ENCODE measurements around the gene NSMCE1.
"Not testable (repeated sequence)": the region's sequence is repeated elsewhere in the genome, so short reads cannot be mapped to it uniquely, and the experiment has no call there.

NSMCE1 gene

DNA sequence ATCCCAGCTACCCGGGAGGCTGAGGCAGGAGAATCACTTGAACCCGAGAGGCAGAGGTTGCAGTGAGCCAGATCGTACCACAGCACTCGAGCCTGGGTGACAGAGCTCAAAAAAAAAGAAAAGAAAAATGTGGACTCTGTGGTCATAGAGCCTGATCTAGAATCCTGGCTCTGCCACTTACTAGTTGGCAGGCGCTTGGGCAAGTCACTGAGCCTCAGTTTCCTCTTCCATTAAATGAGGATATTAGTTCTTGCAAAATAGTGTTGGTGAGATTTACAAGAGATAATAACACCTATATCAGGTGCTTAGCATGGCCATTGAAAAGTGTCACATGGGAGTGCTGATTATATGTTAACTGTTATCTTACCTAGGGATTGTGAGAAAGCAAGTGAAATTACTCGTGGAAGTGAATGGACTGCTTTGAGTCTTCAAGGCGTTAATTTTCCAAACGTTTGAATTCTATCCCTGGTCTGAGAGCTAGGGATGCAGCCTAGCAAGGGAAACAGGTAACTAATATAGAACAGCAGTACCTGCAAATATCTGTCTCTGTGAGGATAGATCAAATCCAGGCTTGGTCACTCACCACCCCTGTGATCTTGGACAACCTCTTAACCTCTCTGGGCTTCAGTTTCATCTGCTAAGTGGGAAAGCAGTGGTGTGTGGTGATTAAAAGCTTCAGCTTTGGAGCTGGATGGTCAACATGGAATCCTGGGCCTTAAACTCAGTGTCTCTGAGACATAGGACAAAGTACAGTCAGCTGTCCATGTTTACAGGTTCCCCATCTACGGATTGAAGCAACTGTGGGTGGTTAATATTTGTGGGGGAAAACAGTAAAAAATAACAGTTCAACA lies 953 bp upstream of the NSMCE1 start:
- DNase-seq: no peak

- no peak for DNase-seq
Measured at GRCh38 chr16:27267037-27267677, 1.4 kb downstream of the NSMCE1 start.

- DNase-seq: no peak
Measured at GRCh38 chr16:27265982-27266381, 2.6 kb downstream of the NSMCE1 start.

DNA sequence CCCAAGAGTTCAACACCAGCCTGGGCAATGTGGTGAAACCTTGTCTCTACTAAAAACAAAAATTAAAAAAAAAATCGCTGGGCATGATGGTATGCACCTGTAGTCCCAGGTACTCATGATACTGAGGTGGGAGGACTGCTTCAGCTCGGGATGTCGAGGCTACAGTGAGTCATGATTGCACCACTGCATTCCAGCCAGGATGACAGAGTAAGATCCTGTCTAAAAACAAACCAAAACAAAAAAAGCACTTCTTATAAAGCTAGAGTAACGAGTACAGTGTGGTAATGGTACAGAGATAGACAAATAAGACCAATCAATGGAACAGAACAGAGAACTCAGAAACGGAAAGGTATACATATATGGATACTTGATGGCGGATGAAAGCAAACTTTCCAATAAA lies 4.4 kb downstream of the NSMCE1 start:
- DNase-seq: no peak

- not testable (repeated sequence) for DNase-seq
Measured at GRCh38 chr16:27262904-27263423, 5.6 kb downstream of the NSMCE1 start.

DNA sequence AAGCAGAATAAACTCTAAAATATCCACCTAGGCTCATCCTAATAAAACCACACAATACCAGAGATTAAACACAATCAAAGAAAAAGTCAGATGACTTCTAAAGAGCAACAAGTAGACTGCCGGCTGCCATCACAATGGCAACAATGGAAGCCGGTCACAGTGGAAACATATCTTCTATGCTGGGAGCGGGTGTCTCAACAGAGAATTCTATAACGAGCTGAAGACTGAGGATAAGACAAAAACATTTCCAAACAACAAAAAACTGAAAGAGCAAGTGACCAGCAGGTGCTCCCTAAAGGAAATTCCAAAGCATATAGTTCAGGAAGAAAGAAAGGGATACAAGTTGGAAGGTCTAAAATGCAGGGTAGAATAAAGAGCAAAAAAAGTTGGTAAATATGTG lies 8.9 kb downstream of the NSMCE1 start:
- DNase-seq: no peak

DNA sequence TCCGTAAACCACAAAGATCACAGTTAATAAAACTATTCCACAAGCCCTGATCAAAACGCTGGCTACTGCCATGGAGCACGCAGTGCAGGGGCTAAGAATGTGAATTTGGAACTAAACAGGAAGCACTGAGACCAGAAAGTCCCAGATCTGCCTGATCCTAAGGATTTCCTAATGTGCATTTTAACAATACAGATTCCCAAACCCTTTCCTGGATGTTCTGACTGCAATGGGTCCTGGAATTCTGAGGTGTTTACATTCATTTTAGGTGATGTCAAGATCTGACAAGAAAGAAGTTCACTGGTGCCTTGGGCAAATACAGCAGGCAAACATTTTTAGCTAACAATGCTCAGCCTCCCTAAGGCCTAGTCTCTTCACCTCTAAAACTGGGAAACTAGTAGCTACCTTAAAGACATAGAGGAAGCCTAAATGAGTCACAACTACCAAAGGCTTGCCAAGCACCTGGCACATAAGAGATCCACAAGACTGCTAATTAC lies 10.3 kb downstream of the NSMCE1 start:
- DNase-seq: no peak

GRCh38 chr16:27257271-27257670 lies 11.3 kb downstream of the NSMCE1 start:
- DNase-seq: no peak

DNA sequence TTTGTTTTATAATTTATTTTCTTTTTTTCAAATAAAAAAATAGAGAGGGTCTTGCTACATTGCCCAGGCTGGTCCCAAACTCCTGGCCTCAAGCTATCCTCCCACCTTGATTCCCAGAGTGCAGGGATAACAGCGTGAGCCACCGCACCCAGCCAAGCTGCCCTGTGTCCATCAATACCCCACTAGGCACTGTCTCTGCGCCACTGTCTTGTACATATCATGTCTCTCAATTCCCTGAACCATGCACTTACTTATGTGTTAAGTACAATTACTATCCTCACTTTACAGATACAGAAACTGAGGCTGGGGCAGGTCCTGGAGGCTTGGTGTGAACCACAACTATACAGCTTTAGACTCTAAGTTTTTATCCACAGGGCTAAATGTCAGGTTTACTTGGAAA lies 11.7 kb downstream of the NSMCE1 start:
- no peak for DNase-seq

GRCh38 chr16:27254262-27254811 lies 14.2 kb downstream of the NSMCE1 start:
- DNase-seq: no peak

GRCh38 chr16:27253526-27253930 lies 15.0 kb downstream of the NSMCE1 start:
- DNase-seq: no peak

DNA sequence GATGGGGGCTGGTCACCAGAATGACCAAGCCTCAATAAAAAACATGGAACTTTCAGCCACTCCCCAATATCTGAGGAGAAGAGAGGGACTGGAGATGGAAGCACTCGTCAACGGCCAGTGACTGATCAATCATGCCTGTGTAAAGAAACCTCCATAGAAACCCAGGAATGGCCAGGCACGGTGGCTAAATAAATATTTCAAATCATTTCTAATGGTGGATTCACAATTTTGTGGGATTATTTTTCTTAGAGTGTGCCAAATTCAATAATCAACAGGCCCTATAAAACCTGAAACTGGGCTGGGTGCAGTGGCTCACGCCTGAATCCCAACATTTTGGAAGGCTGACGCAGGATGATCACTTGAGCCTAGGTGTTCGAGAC lies 16.4 kb downstream of the NSMCE1 start:
- no peak for DNase-seq

DNA sequence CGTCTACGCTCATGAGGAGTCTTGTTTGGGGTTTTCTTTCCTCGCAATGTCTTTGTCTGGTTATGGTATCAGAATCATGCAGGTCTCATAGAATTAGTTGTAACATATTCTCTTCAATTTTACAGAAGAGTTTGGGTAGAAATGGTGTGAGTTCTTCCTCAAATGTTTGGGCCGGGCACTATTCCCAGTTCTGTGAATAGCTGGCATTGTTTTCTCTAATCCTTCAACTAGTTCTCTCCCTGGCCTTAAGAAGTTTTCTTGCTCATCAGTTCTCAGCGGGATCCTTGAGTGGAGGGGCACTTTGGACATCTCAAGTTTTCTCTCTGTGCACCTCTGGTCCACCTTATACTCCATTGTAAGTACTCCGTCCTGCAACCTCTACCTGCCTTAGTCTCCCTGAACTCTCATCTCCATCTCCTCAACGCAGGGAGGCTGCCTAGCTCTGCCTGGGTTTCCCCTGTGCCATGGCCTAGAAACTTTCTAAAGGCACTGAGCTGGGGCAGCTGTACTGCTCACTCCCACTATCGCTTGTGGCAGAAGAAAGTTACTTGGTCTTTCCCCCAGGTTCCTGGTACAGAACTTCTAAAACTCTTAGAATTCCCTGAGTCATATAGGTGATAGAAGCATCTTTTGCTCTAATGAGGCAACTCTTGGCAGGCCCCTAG lies 16.9 kb downstream of the NSMCE1 start:
- DNase-seq: no peak

- not testable (repeated sequence) for DNase-seq
Measured at GRCh38 chr16:27248886-27249285, 19.7 kb downstream of the NSMCE1 start.

- no peak for DNase-seq
Measured at GRCh38 chr16:27248036-27248435, 20.5 kb downstream of the NSMCE1 start.

- DNase-seq: not testable (repeated sequence)
Measured at GRCh38 chr16:27247076-27247475, 21.5 kb downstream of the NSMCE1 start.

DNA sequence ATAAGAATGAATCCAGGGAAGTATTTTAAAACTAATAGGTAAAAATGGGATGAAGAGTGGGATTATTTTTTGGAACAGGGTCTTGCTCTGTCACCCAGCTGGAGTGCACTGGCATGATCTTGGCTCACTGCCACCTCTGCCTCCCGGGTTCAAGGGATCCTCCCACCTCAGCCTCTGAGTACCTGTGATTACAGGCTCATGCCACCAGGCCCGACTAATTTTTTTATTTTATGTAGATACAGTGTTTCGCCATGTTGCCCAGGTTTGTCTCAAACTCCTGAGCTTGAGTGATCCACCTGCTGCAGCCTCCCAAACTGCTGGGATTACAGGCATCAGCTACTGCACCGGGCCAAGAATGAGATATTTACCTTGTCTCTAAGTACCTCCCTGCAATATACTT lies 22.1 kb downstream of the NSMCE1 start:
- DNase-seq: no peak

DNA sequence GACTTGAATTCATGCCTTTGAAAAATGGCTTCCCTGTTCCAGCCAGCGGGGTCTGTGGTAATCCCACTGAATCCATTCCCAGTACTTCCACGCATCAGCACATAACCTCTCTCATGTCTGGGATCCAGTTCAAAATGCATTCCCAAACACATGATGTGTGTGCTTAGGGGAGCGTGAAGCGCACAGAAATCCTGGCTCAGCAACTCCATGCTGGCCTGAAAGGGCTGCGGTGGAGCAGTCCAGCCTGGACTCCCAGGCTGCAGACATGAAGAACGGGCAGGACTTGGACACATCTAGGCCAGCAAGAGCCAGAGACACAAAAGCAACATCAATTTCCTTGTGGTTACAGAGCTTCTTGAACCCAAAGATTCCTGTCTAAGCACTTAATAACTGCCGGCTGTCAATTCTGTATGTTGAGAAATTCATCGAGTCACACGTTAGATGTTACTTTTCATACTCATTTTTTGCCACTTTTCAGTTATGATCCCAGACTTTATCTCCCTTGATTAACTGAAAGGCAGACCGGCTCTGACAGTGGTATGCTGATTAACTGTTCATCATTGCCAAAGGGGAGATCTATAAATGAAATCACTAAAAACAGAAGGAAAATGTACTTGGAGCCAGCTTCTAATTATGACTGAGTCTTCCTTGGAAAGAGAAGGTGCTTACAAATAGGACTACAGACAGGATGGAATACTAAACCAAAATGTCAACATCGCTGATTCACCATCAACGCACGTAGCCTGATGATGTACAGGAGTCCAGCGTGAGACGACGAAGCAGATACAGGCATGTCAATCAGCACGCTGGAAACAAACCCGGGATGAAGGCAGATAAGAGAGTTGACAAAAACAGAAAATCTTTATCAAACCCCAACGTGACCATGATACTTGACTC lies 23.0 kb downstream of the NSMCE1 start:
- no peak for DNase-seq

DNA sequence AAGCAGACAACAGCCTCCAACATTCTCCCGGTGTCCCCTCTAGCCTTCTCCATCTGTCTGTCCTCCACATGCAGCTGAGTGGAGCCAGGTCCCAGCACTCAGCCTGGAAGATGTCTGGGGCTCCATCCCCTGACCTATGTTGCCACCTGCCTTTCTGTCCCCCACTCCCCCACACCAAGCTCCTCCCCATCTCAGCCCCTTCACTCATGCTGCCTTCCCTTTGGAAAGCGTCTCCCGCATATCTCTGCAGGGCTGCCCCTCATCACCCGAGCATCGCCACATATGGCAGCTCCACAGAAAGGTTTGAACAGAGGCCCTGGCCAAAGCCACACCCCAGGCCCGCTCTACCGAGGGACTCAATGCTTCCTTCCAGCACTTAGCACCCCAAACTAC lies 24.2 kb downstream of the NSMCE1 start:
- DNase-seq: no peak

DNA sequence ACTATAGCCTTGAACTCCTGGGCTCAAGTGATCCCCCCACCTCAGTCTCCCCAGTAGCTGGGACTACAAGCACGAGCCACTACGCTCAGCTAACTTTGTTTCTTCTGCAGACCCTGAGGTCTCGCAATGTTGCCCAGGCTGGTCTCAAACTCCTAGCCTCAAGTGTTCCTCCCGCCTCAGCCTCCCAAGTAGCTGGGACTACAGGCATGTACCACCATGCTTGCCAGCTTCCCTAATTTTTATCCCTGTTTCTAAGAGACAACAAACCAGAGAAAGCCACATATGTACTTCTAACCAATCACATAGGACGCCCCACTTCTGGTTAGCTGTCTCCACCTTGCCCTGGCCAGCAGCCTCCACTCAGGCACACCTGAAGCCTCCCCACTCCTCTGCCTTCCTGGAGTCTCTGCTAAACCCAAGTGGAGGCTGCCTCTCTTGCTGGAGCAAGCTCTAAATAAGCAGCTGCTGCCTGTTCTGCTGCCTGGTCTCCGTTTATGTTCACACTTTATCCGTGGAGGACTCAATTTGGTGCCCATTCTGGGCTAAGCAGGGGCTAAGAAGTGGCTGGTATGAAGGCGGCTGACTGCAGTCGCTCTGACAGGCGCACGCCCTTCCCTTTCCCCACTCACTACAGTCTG lies 24.7 kb downstream of the NSMCE1 start:
- DNase-seq: no peak

DNA sequence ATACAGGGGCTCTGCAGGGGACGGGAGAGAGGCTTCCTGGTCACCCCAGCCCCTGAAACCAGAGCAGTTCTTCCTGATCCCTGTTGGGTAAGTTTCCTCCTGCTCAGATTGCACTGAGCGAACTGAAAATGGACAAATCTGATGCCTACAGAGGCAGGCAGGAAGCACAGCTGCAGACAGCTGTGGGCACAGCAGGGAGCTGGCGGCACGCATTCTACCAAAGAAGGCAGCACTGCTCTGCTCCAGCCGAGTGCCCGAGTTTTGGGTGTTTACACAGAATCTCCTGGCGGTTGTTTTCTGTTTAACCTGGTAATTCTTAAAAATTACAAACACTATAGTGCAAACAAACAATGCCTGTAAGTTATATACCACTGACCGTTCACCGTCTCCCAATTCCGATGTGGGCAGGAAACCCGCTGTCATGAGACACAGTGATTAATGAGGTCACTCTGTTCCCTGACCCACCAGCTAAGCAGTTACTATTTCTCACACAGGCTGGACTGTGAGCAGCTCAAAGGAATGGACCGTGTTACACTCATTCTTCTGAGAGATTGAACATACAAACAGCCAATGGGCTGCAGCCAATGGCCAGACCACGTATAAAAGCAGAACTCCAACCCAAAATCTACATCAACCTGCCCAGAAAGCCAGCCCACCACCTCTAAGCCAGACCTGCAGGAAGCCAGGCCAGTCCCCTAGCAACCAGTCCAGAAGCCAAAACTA lies 25.5 kb downstream of the NSMCE1 start:
- peak; percentile 37 for DNase-seq

Measured in activated CD4-positive, alpha-beta T cell treated with anti-CD3 and anti-CD28 coated beads, Interleukin-2, amount 50 U/mL, for 1 hour (primary cell).